Measurements from ENCODE around the gene TMEM117. TPM values are rescaled to one million over a fixed set of nuclear protein-coding genes. Genes with fewer than 3 reads are reported as not detected.

Gene TMEM117
- total and polyA plus RNA-seq, 12 donors = 4.0 to 8.5 (median 7.1) TPM

- 84 to 85% methylated on average over 4 of the region's 4 CpGs for WGBS, 2 donors
- no peak for TF ChIP-seq CTCF (IDR thresholded peaks at IDR 0.05)
- H3K27me3 ChIP-seq = no peaks in the 10 kb centered on the region
- H3K27ac ChIP-seq = no peak overlapping the region
- H3K36me3 ChIP-seq = peaks cover 0 to 12% (median 0%) of the 10 kb centered on the region in 9 donors
- peaks cover 0 to 9% (median 0%) of the 10 kb centered on the region in 11 donors for H3K9me3 ChIP-seq
- no peaks in the 10 kb centered on the region for H3K4me1 ChIP-seq
- no peak for ATAC-seq
- no peak overlapping the region for H3K4me3 ChIP-seq
- intact Hi-C loops (cut with DNase I) = no loop called here
- no peak for DNase-seq
Observed at GRCh38 chr12:43848226-43848507, 12.3 kb downstream of the TMEM117 start.

GRCh38 chr12:43848786-43849185, 12.9 kb downstream of the TMEM117 start:
- ATAC-seq (no peak), DNase-seq (no peak)
- WGBS, 2 donors = 79 to 95% methylated on average over 3 of the region's 3 CpGs
- TF ChIP-seq CTCF (IDR thresholded peaks at IDR 0.05) = no peak
- Histone ChIP-seq H3K4me3 (no peak overlapping the region), H3K36me3 (peaks cover 0 to 12% (median 0%) of the 10 kb centered on the region in 9 donors), H3K27ac (no peak overlapping the region), H3K9me3 (peaks cover 0 to 9% (median 0%) of the 10 kb centered on the region in 11 donors), H3K27me3 (no peaks in the 10 kb centered on the region), H3K4me1 (no peaks in the 10 kb centered on the region)
- intact Hi-C loops (cut with DNase I) = no loop called here

- H3K36me3 ChIP-seq = peaks cover 0 to 4% (median 0%) of the 10 kb centered on the region in 9 donors
- intact Hi-C loops (cut with DNase I) = no loop called here
- WGBS, 2 donors = 93 to 97% methylated on average over 1 of the region's 1 CpG
- no peak for ATAC-seq
- no peak overlapping the region for H3K4me3 ChIP-seq
- no peak overlapping the region for H3K27ac ChIP-seq
- H3K9me3 ChIP-seq = peaks cover 0 to 9% (median 0%) of the 10 kb centered on the region in 11 donors
- no peaks in the 10 kb centered on the region for H3K27me3 ChIP-seq
- no peak for DNase-seq
- H3K4me1 ChIP-seq = no peaks in the 10 kb centered on the region
- TF ChIP-seq CTCF (IDR thresholded peaks at IDR 0.05) = no peak
Observed at GRCh38 chr12:43852744-43853143, 16.9 kb downstream of the TMEM117 start.

- Histone ChIP-seq H3K4me3 (no peak overlapping the region), H3K27me3 (no peaks in the 10 kb centered on the region), H3K4me1 (peaks cover 0 to 11% (median 0%) of the 10 kb centered on the region in 9 donors), H3K27ac (no peak overlapping the region), H3K36me3 (no peaks in the 10 kb centered on the region), H3K9me3 (no peaks in the 10 kb centered on the region)
- DNase-seq = no peak
- TF ChIP-seq CTCF (IDR thresholded peaks at IDR 0.05) = no peak
- no peak for ATAC-seq
- intact Hi-C loops (cut with DNase I) = no loop called here
- WGBS, 2 donors = 90 to 91% methylated on average over 2 of the region's 2 CpGs
Observed at GRCh38 chr12:43856972-43857371, 21.1 kb downstream of the TMEM117 start.

Measured in heart right ventricle (tissue), 16 donors.